Measurements from ENCODE around the gene SIAH2. TPM values are rescaled to one million over a fixed set of nuclear protein-coding genes. Genes with fewer than 3 reads are reported as not detected.

Gene SIAH2
- total RNA-seq, 1 experiment from 2014 or later: 17.1 TPM

DNA sequence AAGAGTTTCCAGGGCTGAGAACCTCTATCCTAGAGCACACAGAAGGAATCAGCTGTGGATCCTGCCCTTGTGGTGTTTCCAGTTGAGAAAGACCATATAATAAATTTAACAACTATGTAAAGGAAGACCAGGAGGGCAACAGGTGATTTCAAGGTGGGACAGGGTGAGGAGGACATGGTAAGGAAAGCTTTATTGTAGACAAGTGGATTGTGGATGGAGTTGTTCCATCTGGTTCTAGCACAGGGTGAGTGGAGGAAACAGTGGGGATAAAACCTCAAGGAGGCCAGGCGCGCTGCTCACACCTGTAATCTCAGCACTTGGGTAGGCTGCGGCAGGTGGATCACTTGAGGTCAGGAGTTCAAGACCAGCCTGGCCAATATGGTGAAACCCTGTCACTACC lies 17.1 kb downstream of the SIAH2 start:
- Mint-ChIP-seq H3K27me3 (ENCODE audit: low read depth) (no peaks in the 10 kb centered on the region), H3K9me3 (no peaks in the 10 kb centered on the region), H3K4me3 (no peak overlapping the region), H3K27ac (peak overlapping the region; percentile 32; the same call in 1 of the 2 replicates), H3K4me1 (peaks cover 9% of the 10 kb centered on the region), H3K36me3 (peaks cover 6% of the 10 kb centered on the region; the same call in 1 of the 2 replicates)
- CTCF ChIA-PET: no interaction called here
- POLR2A ChIA-PET: interaction anchor here (0.9 kb wide), 1 partner anchor 80 kb away, joined by 3 read pairs; no protein-coding TSS in a partner anchor
- DNase-seq (ENCODE audit: low spot score) (no peak), ATAC-seq (no peak)
- TF ChIP-seq IRF2 (CRISPR knock-in tag; IDR thresholded peaks at IDR 0.05; ENCODE audit: borderline replicate concordance, low read depth) (no peak), ZNF416 (CRISPR knock-in tag; IDR thresholded peaks at IDR 0.05) (no peak)

DNA sequence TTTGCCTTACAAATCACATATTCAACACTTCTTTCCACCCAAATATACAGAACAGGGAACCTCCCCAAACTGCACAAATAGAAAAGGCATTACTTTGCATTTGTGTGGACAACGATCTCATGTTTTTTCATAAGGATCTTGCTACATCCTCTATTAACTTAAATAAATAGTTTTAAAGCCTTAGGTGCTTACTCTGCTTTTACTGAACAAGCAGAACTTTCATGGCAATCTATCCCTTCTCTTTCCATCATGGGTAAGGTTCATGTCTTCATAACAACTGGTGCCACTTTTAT lies 18.1 kb downstream of the SIAH2 start:
- no peak for ATAC-seq
- Mint-ChIP-seq H3K4me3 (no peak overlapping the region), H3K4me1 (peaks cover 5% of the 10 kb centered on the region), H3K27ac (no peak overlapping the region), H3K27me3 (ENCODE audit: low read depth) (no peaks in the 10 kb centered on the region), H3K36me3 (peaks cover 6% of the 10 kb centered on the region; the same call in 1 of the 2 replicates), H3K9me3 (no peaks in the 10 kb centered on the region)
- CTCF ChIA-PET: no interaction called here
- POLR2A ChIA-PET: no interaction called here
- no peak for DNase-seq (ENCODE audit: low spot score)
- TF ChIP-seq FOXP1 (CRISPR knock-in tag; IDR thresholded peaks at IDR 0.05; ENCODE audit: borderline replicate concordance) (no peak), GABPB1 (CRISPR knock-in tag; IDR thresholded peaks at IDR 0.05) (no peak), TP53 (CRISPR knock-in tag; IDR thresholded peaks at IDR 0.05) (no peak), ELF4 (CRISPR knock-in tag; IDR thresholded peaks at IDR 0.05; ENCODE audit: low read depth) (no peak), NFE2L1 (CRISPR knock-in tag; IDR thresholded peaks at IDR 0.05) (no peak), IRF2 (CRISPR knock-in tag; IDR thresholded peaks at IDR 0.05; ENCODE audit: borderline replicate concordance, low read depth) (no peak), ZNF671 (CRISPR knock-in tag; IDR thresholded peaks at IDR 0.05) (no peak), ZNF423 (CRISPR knock-in tag; IDR thresholded peaks at IDR 0.05) (no peak), MYBL2 (CRISPR knock-in tag; IDR thresholded peaks at IDR 0.05) (no peak)
- TF ChIP-seq, protein P1, sequence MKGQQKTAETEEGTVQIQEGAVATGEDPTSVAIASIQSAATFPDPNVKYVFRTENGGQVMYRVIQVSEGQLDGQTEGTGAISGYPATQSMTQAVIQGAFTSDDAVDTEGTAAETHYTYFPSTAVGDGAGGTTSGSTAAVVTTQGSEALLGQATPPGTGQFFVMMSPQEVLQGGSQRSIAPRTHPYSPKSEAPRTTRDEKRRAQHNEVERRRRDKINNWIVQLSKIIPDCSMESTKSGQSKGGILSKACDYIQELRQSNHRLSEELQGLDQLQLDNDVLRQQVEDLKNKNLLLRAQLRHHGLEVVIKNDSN (CRISPR knock-in tag; IDR thresholded peaks at IDR 0.05): no peak
- TF ChIP-seq, protein P2, sequence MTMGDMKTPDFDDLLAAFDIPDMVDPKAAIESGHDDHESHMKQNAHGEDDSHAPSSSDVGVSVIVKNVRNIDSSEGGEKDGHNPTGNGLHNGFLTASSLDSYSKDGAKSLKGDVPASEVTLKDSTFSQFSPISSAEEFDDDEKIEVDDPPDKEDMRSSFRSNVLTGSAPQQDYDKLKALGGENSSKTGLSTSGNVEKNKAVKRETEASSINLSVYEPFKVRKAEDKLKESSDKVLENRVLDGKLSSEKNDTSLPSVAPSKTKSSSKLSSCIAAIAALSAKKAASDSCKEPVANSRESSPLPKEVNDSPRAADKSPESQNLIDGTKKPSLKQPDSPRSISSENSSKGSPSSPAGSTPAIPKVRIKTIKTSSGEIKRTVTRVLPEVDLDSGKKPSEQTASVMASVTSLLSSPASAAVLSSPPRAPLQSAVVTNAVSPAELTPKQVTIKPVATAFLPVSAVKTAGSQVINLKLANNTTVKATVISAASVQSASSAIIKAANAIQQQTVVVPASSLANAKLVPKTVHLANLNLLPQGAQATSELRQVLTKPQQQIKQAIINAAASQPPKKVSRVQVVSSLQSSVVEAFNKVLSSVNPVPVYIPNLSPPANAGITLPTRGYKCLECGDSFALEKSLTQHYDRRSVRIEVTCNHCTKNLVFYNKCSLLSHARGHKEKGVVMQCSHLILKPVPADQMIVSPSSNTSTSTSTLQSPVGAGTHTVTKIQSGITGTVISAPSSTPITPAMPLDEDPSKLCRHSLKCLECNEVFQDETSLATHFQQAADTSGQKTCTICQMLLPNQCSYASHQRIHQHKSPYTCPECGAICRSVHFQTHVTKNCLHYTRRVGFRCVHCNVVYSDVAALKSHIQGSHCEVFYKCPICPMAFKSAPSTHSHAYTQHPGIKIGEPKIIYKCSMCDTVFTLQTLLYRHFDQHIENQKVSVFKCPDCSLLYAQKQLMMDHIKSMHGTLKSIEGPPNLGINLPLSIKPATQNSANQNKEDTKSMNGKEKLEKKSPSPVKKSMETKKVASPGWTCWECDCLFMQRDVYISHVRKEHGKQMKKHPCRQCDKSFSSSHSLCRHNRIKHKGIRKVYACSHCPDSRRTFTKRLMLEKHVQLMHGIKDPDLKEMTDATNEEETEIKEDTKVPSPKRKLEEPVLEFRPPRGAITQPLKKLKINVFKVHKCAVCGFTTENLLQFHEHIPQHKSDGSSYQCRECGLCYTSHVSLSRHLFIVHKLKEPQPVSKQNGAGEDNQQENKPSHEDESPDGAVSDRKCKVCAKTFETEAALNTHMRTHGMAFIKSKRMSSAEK (CRISPR knock-in tag; IDR thresholded peaks at IDR 0.05; ENCODE audit: borderline replicate concordance): no peak
- TF ChIP-seq, protein P3, sequence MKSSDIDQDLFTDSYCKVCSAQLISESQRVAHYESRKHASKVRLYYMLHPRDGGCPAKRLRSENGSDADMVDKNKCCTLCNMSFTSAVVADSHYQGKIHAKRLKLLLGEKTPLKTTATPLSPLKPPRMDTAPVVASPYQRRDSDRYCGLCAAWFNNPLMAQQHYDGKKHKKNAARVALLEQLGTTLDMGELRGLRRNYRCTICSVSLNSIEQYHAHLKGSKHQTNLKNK (CRISPR knock-in tag; IDR thresholded peaks at IDR 0.05): no peak
- TF ChIP-seq, protein P4, sequence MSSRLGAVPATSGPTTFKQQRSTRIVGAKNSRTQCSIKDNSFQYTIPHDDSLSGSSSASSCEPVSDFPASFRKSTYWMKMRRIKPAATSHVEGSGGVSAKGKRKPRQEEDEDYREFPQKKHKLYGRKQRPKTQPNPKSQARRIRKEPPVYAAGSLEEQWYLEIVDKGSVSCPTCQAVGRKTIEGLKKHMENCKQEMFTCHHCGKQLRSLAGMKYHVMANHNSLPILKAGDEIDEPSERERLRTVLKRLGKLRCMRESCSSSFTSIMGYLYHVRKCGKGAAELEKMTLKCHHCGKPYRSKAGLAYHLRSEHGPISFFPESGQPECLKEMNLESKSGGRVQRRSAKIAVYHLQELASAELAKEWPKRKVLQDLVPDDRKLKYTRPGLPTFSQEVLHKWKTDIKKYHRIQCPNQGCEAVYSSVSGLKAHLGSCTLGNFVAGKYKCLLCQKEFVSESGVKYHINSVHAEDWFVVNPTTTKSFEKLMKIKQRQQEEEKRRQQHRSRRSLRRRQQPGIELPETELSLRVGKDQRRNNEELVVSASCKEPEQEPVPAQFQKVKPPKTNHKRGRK (CRISPR knock-in tag; IDR thresholded peaks at IDR 0.05; ENCODE audit: borderline replicate concordance): no peak
- TF ChIP-seq, protein P5, sequence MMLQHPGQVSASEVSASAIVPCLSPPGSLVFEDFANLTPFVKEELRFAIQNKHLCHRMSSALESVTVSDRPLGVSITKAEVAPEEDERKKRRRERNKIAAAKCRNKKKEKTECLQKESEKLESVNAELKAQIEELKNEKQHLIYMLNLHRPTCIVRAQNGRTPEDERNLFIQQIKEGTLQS (CRISPR knock-in tag; conservative IDR thresholded peaks at IDR 0.05): no peak
- TF ChIP-seq, protein P6, sequence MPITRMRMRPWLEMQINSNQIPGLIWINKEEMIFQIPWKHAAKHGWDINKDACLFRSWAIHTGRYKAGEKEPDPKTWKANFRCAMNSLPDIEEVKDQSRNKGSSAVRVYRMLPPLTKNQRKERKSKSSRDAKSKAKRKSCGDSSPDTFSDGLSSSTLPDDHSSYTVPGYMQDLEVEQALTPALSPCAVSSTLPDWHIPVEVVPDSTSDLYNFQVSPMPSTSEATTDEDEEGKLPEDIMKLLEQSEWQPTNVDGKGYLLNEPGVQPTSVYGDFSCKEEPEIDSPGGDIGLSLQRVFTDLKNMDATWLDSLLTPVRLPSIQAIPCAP (CRISPR knock-in tag; IDR thresholded peaks at IDR 0.05): no peak
- TF ChIP-seq, protein P7, sequence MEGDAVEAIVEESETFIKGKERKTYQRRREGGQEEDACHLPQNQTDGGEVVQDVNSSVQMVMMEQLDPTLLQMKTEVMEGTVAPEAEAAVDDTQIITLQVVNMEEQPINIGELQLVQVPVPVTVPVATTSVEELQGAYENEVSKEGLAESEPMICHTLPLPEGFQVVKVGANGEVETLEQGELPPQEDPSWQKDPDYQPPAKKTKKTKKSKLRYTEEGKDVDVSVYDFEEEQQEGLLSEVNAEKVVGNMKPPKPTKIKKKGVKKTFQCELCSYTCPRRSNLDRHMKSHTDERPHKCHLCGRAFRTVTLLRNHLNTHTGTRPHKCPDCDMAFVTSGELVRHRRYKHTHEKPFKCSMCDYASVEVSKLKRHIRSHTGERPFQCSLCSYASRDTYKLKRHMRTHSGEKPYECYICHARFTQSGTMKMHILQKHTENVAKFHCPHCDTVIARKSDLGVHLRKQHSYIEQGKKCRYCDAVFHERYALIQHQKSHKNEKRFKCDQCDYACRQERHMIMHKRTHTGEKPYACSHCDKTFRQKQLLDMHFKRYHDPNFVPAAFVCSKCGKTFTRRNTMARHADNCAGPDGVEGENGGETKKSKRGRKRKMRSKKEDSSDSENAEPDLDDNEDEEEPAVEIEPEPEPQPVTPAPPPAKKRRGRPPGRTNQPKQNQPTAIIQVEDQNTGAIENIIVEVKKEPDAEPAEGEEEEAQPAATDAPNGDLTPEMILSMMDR (IDR thresholded peaks at IDR 0.05): no peak
- TF ChIP-seq, protein P8, sequence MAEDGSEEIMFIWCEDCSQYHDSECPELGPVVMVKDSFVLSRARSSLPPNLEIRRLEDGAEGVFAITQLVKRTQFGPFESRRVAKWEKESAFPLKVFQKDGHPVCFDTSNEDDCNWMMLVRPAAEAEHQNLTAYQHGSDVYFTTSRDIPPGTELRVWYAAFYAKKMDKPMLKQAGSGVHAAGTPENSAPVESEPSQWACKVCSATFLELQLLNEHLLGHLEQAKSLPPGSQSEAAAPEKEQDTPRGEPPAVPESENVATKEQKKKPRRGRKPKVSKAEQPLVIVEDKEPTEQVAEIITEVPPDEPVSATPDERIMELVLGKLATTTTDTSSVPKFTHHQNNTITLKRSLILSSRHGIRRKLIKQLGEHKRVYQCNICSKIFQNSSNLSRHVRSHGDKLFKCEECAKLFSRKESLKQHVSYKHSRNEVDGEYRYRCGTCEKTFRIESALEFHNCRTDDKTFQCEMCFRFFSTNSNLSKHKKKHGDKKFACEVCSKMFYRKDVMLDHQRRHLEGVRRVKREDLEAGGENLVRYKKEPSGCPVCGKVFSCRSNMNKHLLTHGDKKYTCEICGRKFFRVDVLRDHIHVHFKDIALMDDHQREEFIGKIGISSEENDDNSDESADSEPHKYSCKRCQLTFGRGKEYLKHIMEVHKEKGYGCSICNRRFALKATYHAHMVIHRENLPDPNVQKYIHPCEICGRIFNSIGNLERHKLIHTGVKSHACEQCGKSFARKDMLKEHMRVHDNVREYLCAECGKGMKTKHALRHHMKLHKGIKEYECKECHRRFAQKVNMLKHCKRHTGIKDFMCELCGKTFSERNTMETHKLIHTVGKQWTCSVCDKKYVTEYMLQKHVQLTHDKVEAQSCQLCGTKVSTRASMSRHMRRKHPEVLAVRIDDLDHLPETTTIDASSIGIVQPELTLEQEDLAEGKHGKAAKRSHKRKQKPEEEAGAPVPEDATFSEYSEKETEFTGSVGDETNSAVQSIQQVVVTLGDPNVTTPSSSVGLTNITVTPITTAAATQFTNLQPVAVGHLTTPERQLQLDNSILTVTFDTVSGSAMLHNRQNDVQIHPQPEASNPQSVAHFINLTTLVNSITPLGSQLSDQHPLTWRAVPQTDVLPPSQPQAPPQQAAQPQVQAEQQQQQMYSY (CRISPR knock-in tag; IDR thresholded peaks at IDR 0.05): no peak
- TF ChIP-seq, protein P9, sequence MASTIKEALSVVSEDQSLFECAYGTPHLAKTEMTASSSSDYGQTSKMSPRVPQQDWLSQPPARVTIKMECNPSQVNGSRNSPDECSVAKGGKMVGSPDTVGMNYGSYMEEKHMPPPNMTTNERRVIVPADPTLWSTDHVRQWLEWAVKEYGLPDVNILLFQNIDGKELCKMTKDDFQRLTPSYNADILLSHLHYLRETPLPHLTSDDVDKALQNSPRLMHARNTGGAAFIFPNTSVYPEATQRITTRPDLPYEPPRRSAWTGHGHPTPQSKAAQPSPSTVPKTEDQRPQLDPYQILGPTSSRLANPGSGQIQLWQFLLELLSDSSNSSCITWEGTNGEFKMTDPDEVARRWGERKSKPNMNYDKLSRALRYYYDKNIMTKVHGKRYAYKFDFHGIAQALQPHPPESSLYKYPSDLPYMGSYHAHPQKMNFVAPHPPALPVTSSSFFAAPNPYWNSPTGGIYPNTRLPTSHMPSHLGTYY (CRISPR knock-in tag; IDR thresholded peaks at IDR 0.05): no peak

All from WTC11 (cell line).